CD4-positive, alpha-beta T cell treated with Interferon gamma for 1 hour (primary cell): ENCODE measurements around the gene SLC7A6OS.

ENCODE experiments used
- DNase-seq: peaks from one replicate; pipeline ENCODE4 v3.0.0-alpha.2; 2020

SLC7A6OS gene

DNA sequence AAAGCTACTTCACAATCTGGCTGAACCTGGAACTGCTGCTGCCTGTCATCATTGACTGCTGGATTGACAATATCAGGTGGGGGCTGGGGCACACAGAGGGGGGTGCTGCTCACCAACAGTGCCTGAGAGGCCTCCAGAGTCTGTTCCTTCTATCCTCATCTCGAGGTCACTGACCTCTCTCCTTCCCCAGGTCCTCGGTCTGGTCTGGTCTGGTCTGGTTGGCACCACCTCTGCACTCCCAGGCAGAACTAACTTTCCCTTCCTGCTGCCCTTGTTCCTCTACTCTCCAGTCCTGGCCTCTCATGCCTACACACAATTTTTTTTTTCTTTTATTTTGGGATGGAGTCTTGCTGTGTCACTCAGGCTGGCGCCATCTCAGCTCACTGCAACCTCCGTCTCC is 61.4 kb downstream of the SLC7A6OS start:
- no peak for DNase-seq
